HG03064 (cell line): Measurements from ENCODE around the gene CHRDL1.
"Not testable (repeated sequence)": the region's sequence is repeated elsewhere in the genome, so short reads cannot be mapped to it uniquely, and the experiment has no call there.

Experiments
- ATAC-seq: cut with Tn5 transposase; IDR thresholded peaks from one replicate; pipeline ENCODE4 v1.9.1; 2021; ENCODE audit warnings: low read depth; ENCODE audit not compliant: unreplicated experiment

The CHRDL1 gene

GRCh38 chrX:110667706-110668105 lies 127.9 kb downstream of the CHRDL1 start:
- no peak for ATAC-seq

- ATAC-seq, result no peak
Measured at GRCh38 chrX:110665223-110666002, 130.2 kb downstream of the CHRDL1 start.

- ATAC-seq, result no peak
Measured at GRCh38 chrX:110657073-110657472, 138.5 kb downstream of the CHRDL1 start.

GRCh38 chrX:110654280-110654679 lies 141.3 kb downstream of the CHRDL1 start:
- not testable (repeated sequence) for ATAC-seq

- no peak for ATAC-seq
Measured at GRCh38 chrX:110646386-110646785, 149.2 kb downstream of the CHRDL1 start.
